OCI-LY7 (cell line): ENCODE data around the gene BCL2L11.

Experiments
- CTCF ChIP-seq: fragments of 200-600 bp; sonication (generic); conservative IDR thresholded peaks from 2 replicates; pipeline ENCODE4 v1.5.1; 2014; ENCODE audit warnings: mild to moderate bottlenecking, antibody characterized with exemption, low read length, moderate library complexity, mixed read lengths
- EZH2phosphoT487 ChIP-seq: fragments of 200-600 bp; sonication (generic); IDR thresholded peaks from 2 replicates; pipeline ENCODE4 v1.6.1; 2018; ENCODE audit warnings: low read depth, borderline replicate concordance, mild to moderate bottlenecking, mixed run types, antibody characterized with exemption, low read length, moderate library complexity, mixed read lengths

GRCh38 chr2:111213877-111214276, 93.2 kb downstream of the BCL2L11 start:
- TF ChIP-seq CTCF (no peak), EZH2phosphoT487 (no peak)
